OCI-M1 (cell line): ENCODE results near the gene NUAK2.
A peak's percentile ranks its signal among the peaks of the same experiment; 100 is the strongest.

Experiments
- DNase-seq: peaks from one replicate; lab custom pipeline; 2025; lab: John Stamatoyannopoulos, UW

The NUAK2 gene

GRCh38 chr1:205275133-205275532 lies 46.4 kb downstream of the NUAK2 start:
- no peak for DNase-seq

GRCh38 chr1:205274041-205274691 lies 47.4 kb downstream of the NUAK2 start:
- no peak for DNase-seq

- peak; percentile 91 for DNase-seq
Measured at GRCh38 chr1:205273551-205273982, 48.0 kb downstream of the NUAK2 start.

GRCh38 chr1:205272536-205272935 lies 49.0 kb downstream of the NUAK2 start:
- DNase-seq, result no peak

GRCh38 chr1:205271745-205272144 lies 49.8 kb downstream of the NUAK2 start:
- DNase-seq, result no peak

GRCh38 chr1:205271277-205271676 lies 50.3 kb downstream of the NUAK2 start:
- no peak for DNase-seq

- DNase-seq, result no peak
Measured at GRCh38 chr1:205270764-205271163, 50.8 kb downstream of the NUAK2 start.

- no peak for DNase-seq
Measured at GRCh38 chr1:205270271-205270670, 51.3 kb downstream of the NUAK2 start.

- DNase-seq, result no peak
Measured at GRCh38 chr1:205269711-205270110, 51.8 kb downstream of the NUAK2 start.

- no peak for DNase-seq
Measured at GRCh38 chr1:205268846-205269680, 52.5 kb downstream of the NUAK2 start.

GRCh38 chr1:205267306-205267902 lies 54.1 kb downstream of the NUAK2 start:
- peak; percentile 91 for DNase-seq

- DNase-seq, result no peak
Measured at GRCh38 chr1:205266611-205267305, 54.8 kb downstream of the NUAK2 start.

GRCh38 chr1:205263580-205264190 lies 57.9 kb downstream of the NUAK2 start:
- DNase-seq, result peak; percentile 80

- peak; percentile 39 for DNase-seq
Measured at GRCh38 chr1:205262731-205263171, 58.8 kb downstream of the NUAK2 start.

- DNase-seq, result peak; percentile 37
Measured at GRCh38 chr1:205261946-205262691, 59.4 kb downstream of the NUAK2 start.

GRCh38 chr1:205260948-205261732 lies 60.4 kb downstream of the NUAK2 start:
- DNase-seq, result peak; percentile 44

GRCh38 chr1:205259998-205260397 lies 61.5 kb downstream of the NUAK2 start:
- no peak for DNase-seq

GRCh38 chr1:205259324-205259832 lies 62.2 kb downstream of the NUAK2 start:
- DNase-seq, result no peak

GRCh38 chr1:205258719-205259118 lies 62.8 kb downstream of the NUAK2 start:
- no peak for DNase-seq

GRCh38 chr1:205258261-205258691 lies 63.3 kb downstream of the NUAK2 start:
- DNase-seq, result no peak
